IPS-15b (cell line): ENCODE measurements around the gene CACNG7.

Experiments
- H3K27me3 ChIP-seq: one replicate; pipeline ENCODE4 v1.6.1; 2013; ENCODE audit warnings: low read length; ENCODE audit not compliant: control insufficient read depth, insufficient read depth
- H3K36me3 ChIP-seq: one replicate; pipeline ENCODE4 v1.6.1; 2013; ENCODE audit warnings: low read length; ENCODE audit not compliant: control insufficient read depth, insufficient read depth
- H3K4me1 ChIP-seq: one replicate; pipeline ENCODE4 v1.6.1; 2013; ENCODE audit warnings: mild to moderate bottlenecking, low read length; ENCODE audit not compliant: control insufficient read depth, insufficient read depth
- H3K4me3 ChIP-seq: one replicate; pipeline ENCODE4 v1.5.1; 2013; ENCODE audit warnings: low read depth, low read length
- H3K9ac ChIP-seq: one replicate; pipeline ENCODE4 v1.6.1; 2013; ENCODE audit warnings: low read depth, mild to moderate bottlenecking, low read length
- H3K9me3 ChIP-seq: one replicate; pipeline ENCODE4 v1.6.1; 2013; ENCODE audit warnings: mild to moderate bottlenecking, low read length; ENCODE audit not compliant: control insufficient read depth, insufficient read depth

The CACNG7 gene

GRCh38 chr19:53880711-53881481, 28.2 kb upstream of the CACNG7 start:
- H3K36me3 ChIP-seq = peaks cover under 1% of the 10 kb centered on the region
- peak overlapping the region; percentile 69 for H3K4me3 ChIP-seq
- no peak overlapping the region for H3K9ac ChIP-seq
- peaks cover 18% of the 10 kb centered on the region for H3K27me3 ChIP-seq
- peaks cover 20% of the 10 kb centered on the region for H3K4me1 ChIP-seq
- no peaks in the 10 kb centered on the region for H3K9me3 ChIP-seq

GRCh38 chr19:53881482-53882390, 27.3 kb upstream of the CACNG7 start, which contains the start of gene PRKCG:
Gene PRKCG, plus strand, starts transcription at chr19:53882197. Its CDS starts 298 bp downstream, at chr19:53882495.
- no peaks in the 10 kb centered on the region for H3K36me3 ChIP-seq
- H3K27me3 ChIP-seq = peaks cover 18% of the 10 kb centered on the region
- peak within 1 kb of the TSS; percentile 69 for H3K4me3 ChIP-seq
- no peaks in the 10 kb centered on the region for H3K9me3 ChIP-seq
- peaks cover 20% of the 10 kb centered on the region for H3K4me1 ChIP-seq
- no peak within 1 kb of the TSS for H3K9ac ChIP-seq

- H3K4me3 ChIP-seq = peak overlapping the region; percentile 69
- H3K9ac ChIP-seq = no peak overlapping the region
- H3K36me3 ChIP-seq = no peaks in the 10 kb centered on the region
- no peaks in the 10 kb centered on the region for H3K9me3 ChIP-seq
- peaks cover 20% of the 10 kb centered on the region for H3K4me1 ChIP-seq
- peaks cover 18% of the 10 kb centered on the region for H3K27me3 ChIP-seq
These were observed 26.6 kb upstream of the CACNG7 start for GRCh38 chr19:53882391-53883050.

DNA sequence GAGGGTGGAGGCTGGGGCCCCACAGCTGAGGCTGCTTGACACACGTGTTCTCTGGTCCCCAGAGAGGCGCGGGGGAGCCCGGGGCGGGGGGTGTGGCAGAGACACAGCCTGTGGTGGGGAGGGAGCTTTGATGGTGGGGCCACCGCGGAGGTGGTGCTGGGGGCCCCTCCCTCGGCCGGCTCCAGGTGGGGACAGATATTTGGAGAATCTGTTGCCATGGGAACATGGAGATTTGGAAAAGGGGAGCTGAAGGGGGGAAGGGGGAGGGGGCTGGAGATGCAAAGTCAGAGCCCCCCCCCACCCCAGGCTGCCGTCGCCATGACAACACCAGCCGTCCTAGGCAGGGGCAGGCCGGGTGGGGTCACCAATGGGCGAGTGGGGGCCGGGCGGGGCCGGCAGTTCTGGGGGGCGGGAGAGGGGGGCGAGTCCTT, 25.8 kb upstream of the CACNG7 start:
- H3K27me3 ChIP-seq = peaks cover 18% of the 10 kb centered on the region
- no peaks in the 10 kb centered on the region for H3K9me3 ChIP-seq
- peaks cover 20% of the 10 kb centered on the region for H3K4me1 ChIP-seq
- H3K9ac ChIP-seq = no peak overlapping the region
- H3K36me3 ChIP-seq = no peaks in the 10 kb centered on the region
- H3K4me3 ChIP-seq = peak overlapping the region; percentile 69

DNA sequence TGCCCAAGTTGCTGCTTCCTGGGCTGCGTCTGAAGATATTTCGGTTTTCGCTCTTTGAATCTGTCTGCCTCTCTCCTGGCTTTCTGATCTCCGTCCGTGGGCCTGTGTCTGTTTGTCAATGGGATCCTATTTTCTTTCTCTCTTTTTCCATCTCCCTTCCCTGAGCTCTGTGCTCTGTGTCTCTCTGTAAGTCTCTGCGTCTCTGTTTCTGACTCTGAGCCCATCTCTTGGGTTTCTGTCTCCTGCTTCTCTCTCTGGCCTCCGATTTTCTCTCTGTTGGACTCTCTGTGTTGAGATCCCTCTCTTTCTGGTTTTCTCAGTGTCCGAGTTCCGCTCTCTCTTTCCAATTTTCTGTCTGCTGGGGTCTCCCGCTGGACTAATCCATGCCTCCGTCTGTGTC, 25.3 kb upstream of the CACNG7 start:
- no peaks in the 10 kb centered on the region for H3K9me3 ChIP-seq
- H3K36me3 ChIP-seq = no peaks in the 10 kb centered on the region
- peaks cover 18% of the 10 kb centered on the region for H3K27me3 ChIP-seq
- H3K4me3 ChIP-seq = peak overlapping the region; percentile 55
- H3K9ac ChIP-seq = no peak overlapping the region
- H3K4me1 ChIP-seq = peaks cover 20% of the 10 kb centered on the region

DNA sequence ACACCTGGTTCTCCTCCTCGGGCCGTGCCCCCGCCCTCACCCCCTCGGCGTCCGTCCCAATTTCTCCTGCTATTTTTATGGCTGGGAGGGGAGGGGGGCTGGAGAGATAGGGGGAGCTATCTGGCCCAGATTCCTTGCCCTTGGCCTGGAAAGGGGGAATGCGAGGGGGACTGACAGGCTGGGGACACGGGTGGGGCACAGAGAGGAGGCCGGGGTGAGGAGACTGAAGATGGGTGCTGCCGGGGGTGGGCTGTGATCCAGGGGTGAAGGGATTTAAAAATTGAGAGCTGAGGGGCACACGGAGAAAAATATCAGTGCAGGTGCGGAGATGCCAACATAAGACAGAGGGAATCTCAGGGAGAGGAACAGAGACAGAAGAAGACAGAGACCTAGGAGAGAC, 24.8 kb upstream of the CACNG7 start:
- no peaks in the 10 kb centered on the region for H3K9me3 ChIP-seq
- H3K4me3 ChIP-seq = peak overlapping the region; percentile 55
- H3K36me3 ChIP-seq = no peaks in the 10 kb centered on the region
- H3K27me3 ChIP-seq = peaks cover 18% of the 10 kb centered on the region
- H3K4me1 ChIP-seq = peaks cover 21% of the 10 kb centered on the region
- H3K9ac ChIP-seq = no peak overlapping the region

DNA sequence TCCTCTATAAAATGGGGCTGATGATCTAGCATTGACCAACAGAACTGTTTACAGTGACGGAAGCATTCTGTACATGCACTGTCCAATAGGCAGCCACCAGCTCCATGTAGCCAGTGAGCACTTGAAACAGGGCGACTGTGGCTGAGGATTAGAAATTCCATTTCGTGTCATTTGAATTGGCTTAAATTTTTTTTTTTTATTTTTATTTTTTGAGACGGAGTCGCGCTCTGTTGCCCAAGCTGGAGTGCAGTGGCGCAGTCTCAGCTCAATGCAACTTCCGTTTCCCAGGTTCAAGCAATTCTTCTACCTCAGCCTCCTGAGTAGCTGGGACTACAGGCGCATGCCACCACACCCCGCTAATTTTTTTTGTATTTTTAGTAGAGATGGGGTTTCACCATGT, 24.0 kb upstream of the CACNG7 start:
- Histone ChIP-seq H3K4me3 (no peak overlapping the region), H3K9ac (no peak overlapping the region), H3K27me3 (peaks cover 14% of the 10 kb centered on the region), H3K4me1 (peaks cover 18% of the 10 kb centered on the region), H3K36me3 (no peaks in the 10 kb centered on the region), H3K9me3 (no peaks in the 10 kb centered on the region)

DNA sequence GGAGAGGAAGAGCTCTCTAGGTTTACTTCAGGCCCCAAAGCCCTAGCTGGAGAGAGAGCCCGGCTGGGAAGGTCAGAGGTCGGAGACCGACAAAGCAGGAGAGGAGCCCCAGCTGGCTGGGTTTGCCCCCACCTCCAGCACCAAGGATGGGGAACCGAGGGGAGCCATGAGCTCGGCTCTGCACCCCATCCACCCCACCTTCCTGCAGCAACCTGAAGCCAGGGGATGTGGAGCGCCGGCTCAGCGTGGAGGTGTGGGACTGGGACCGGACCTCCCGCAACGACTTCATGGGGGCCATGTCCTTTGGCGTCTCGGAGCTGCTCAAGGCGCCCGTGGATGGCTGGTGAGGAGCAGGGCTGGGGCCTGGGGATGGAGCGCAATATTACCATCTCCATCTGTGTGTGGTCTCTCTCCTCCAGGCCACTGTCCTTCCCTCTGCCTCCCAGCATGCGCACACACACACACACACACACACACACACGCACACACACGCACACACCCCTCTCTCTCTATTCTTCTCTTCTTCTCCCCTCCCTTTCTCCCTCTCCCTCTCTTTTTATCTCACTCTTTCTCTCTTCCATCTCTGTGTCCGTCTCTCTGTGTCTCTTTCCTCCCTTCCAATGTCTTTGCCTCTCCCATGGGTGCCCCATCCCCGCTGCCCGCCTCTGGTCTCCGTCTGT, 16.6 kb upstream of the CACNG7 start:
- H3K27me3 ChIP-seq = peaks cover under 1% of the 10 kb centered on the region
- H3K9me3 ChIP-seq = no peaks in the 10 kb centered on the region
- H3K9ac ChIP-seq = no peak overlapping the region
- peaks cover 2% of the 10 kb centered on the region for H3K4me1 ChIP-seq
- no peak overlapping the region for H3K4me3 ChIP-seq
- peaks cover 2% of the 10 kb centered on the region for H3K36me3 ChIP-seq

GRCh38 chr19:53892981-53893325, 16.1 kb upstream of the CACNG7 start:
- Histone ChIP-seq H3K4me1 (peaks cover 6% of the 10 kb centered on the region), H3K27me3 (peaks cover 6% of the 10 kb centered on the region), H3K36me3 (peaks cover 2% of the 10 kb centered on the region), H3K9me3 (no peaks in the 10 kb centered on the region), H3K4me3 (no peak overlapping the region), H3K9ac (no peak overlapping the region)

DNA sequence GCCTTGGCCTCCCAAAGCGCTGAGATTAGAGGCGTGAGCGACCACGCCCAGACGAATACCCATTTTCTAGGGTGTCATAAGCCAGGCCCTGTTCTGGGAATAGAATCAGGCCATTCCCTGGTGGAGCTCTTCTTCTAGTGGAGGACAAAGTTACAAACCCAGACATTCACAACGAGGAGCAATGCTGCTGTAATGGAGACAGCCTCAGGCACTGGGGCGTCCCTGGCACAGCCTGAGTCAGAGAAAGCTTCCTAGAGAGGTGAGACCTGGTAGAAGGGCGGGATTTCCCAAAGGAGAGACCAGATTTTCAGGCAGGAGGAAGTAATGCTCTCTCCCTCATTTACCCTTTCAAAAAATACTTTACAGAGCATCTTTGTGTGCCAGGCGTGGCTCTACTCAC, 14.4 kb upstream of the CACNG7 start:
- H3K4me1 ChIP-seq = peaks cover 8% of the 10 kb centered on the region
- H3K36me3 ChIP-seq = peaks cover 2% of the 10 kb centered on the region
- H3K27me3 ChIP-seq = peaks cover 7% of the 10 kb centered on the region
- no peak overlapping the region for H3K9ac ChIP-seq
- no peak overlapping the region for H3K4me3 ChIP-seq
- no peaks in the 10 kb centered on the region for H3K9me3 ChIP-seq

GRCh38 chr19:53896682-53897081, 12.4 kb upstream of the CACNG7 start:
- H3K9ac ChIP-seq = no peak overlapping the region
- peaks cover 8% of the 10 kb centered on the region for H3K4me1 ChIP-seq
- H3K4me3 ChIP-seq = no peak overlapping the region
- H3K9me3 ChIP-seq = no peaks in the 10 kb centered on the region
- H3K36me3 ChIP-seq = peaks cover 7% of the 10 kb centered on the region
- peaks cover 7% of the 10 kb centered on the region for H3K27me3 ChIP-seq
